Suppressor macrophage (primary cell): ENCODE results near the gene GSS.
"Not testable (repeated sequence)": the region's sequence is repeated elsewhere in the genome, so short reads cannot be mapped to it uniquely, and the experiment has no call there.

Experiments used
- DNase-seq, 4 experiments: peaks; one replicate each; pipeline ENCODE4 v3.0.0-alpha.2; 2020 to 2022

GSS gene

GRCh38 chr20:34898731-34899130 is 56.9 kb downstream of the GSS start:
- not testable (repeated sequence) for DNase-seq

GRCh38 chr20:34898129-34898528 is 57.5 kb downstream of the GSS start:
- DNase-seq = not testable (repeated sequence)

- DNase-seq = no peak
Observed at GRCh38 chr20:34896086-34896621, 59.5 kb downstream of the GSS start.

- no peak for DNase-seq
Observed at GRCh38 chr20:34895465-34895864, 60.1 kb downstream of the GSS start.

- no peak for DNase-seq
Observed at GRCh38 chr20:34894723-34895122, 60.9 kb downstream of the GSS start.

- peak in 2 of 4 experiments; percentile 32 to 40 for DNase-seq
Observed at GRCh38 chr20:34892671-34893070, 62.9 kb downstream of the GSS start.

- peak; percentile 71 to 90 (median 80) for DNase-seq
Observed at GRCh38 chr20:34891166-34892062, 64.2 kb downstream of the GSS start.

- DNase-seq = no peak
Observed at GRCh38 chr20:34888468-34888867, 67.1 kb downstream of the GSS start.

GRCh38 chr20:34887023-34887422 is 68.6 kb downstream of the GSS start:
- DNase-seq = no peak

- no peak for DNase-seq
Observed at GRCh38 chr20:34886122-34886521, 69.5 kb downstream of the GSS start.

GRCh38 chr20:34884260-34884659 is 71.3 kb downstream of the GSS start:
- DNase-seq = no peak

GRCh38 chr20:34883809-34884208 is 71.8 kb downstream of the GSS start:
- no peak for DNase-seq

- no peak for DNase-seq
Observed at GRCh38 chr20:34883087-34883688, 72.4 kb downstream of the GSS start.

GRCh38 chr20:34881689-34882088 is 73.9 kb downstream of the GSS start:
- DNase-seq = no peak

- DNase-seq = not testable (repeated sequence)
Observed at GRCh38 chr20:34880971-34881370, 74.6 kb downstream of the GSS start.

- no peak for DNase-seq
Observed at GRCh38 chr20:34880215-34880850, 75.3 kb downstream of the GSS start.
